Endothelial cell of umbilical vein (primary cell): ENCODE measurements around the gene MAGED4B.

ENCODE experiments used
- CTCF ChIP-seq, 2 donors: IDR thresholded peaks; 1 replicate in 1 of 2; 2 replicates in 1 of 2; pipeline ENCODE4 v1.5.1; 2011; ENCODE audit warnings: low read length in 2 of 2, mild to moderate bottlenecking in 2 of 2, moderate library complexity in 2 of 2, control low read depth in 1 of 2, inconsistent platforms in 1 of 2, low read depth in 1 of 2; ENCODE audit not compliant: insufficient read depth in 1 of 2; ENCODE audit errors: extremely low read depth in 1 of 2
- EZH2 ChIP-seq: IDR thresholded peaks from 2 replicates; pipeline ENCODE4 v1.6.1; 2012; ENCODE audit warnings: borderline replicate concordance, low read depth, mild to moderate bottlenecking, moderate library complexity, low read length, inconsistent platforms; ENCODE audit not compliant: severe bottlenecking
- FOS ChIP-seq: IDR thresholded peaks from 2 replicates; pipeline ENCODE4 v1.6.1; 2011; ENCODE audit warnings: mild to moderate bottlenecking, low read length, moderate library complexity, borderline replicate concordance; ENCODE audit not compliant: insufficient read depth
- POLR2A ChIP-seq: IDR thresholded peaks from 2 replicates; pipeline ENCODE4 v1.6.1; 2012; ENCODE audit warnings: low read depth, mild to moderate bottlenecking, control low read depth, low read length
- POLR2AphosphoS5 ChIP-seq: IDR thresholded peaks from 2 replicates; pipeline ENCODE4 v1.6.1; 2012; ENCODE audit warnings: low read depth, mild to moderate bottlenecking, control low read depth, low read length, moderate library complexity; ENCODE audit not compliant: insufficient read depth

- TF ChIP-seq POLR2A (no peak), POLR2AphosphoS5 (no peak), CTCF (IDR thresholded peaks at IDR 0.05; ENCODE audit: extremely low read depth in 1 of 2, insufficient read depth in 1 of 2, low read depth in 1 of 2, low read length in 2 of 2) (no peak), EZH2 (no peak), FOS (no peak)
Measured at GRCh38 chrX:52034211-52034610, 34.8 kb downstream of the MAGED4B start.
